ENCODE results near the gene PTMS. TPM values are rescaled to one million over a fixed set of nuclear protein-coding genes. Genes with fewer than 3 reads are reported as not detected.

Gene PTMS
- total and polyA plus RNA-seq, 2 of the 13 experiments (the other 11 are each of a cell fraction or from before 2014, with no cell fraction given), result 40.5 to 82.4 TPM

DNA sequence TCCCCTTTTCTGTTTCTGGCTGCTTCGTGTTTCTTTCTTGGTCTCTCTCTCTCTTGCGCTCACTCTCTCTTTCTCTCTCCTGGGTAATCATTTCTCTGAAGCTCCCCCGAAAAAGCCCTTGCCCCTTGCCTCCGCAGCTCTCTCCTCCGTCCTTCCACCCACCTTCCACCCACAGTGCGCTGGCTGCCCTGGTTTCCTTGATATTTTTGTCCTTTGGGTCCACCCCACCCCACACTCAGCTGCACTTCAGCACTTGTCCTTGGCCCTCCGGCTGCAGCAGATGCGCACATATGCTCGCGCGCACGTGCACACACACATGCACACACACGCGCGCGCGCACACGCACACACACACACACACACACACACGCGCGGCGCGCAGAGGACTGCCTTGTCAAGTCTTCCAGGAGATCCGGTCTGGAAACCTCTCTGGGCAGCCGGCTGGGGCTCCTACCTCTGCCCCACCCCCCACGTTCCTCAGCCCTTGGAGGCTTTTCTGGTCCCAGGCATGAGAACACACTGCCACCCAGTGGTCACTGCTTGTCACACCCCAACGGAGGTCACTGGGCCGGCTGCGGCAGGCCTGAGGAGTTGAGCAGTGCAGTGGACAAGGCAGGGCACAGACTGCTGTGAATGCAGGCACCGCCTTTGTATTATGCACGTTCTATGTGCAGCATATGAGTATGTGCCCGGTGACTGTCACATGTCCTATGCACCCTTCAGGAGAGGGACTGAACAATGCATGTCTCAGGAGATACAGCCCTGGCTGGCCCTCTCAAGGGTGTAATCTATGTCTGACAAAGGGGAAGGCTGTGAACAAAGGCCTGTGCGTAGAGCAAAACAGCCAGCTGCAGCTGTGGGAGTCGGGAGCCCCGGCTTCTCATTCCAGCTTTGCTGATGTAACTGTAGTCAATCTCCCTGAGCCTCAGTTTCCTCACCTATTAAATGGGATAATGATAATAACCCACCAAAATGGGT, 12.7 kb downstream of the PTMS start (continued):
- TF ChIP-seq ZSCAN9 (CRISPR knock-in tag; IDR thresholded peaks at IDR 0.05; ENCODE audit: borderline replicate concordance) (no peak), SAFB2 (CRISPR knock-in tag; IDR thresholded peaks at IDR 0.05; ENCODE audit: borderline replicate concordance, low read depth) (peak; percentile 38; the same call in 1 of the 2 replicates), POLR2AphosphoS5 (IDR thresholded peaks at IDR 0.05; ENCODE audit: low read depth, low read length) (peak; percentile 34; the same call in 1 of the 2 replicates), ZNF383 (CRISPR knock-in tag; IDR thresholded peaks at IDR 0.05; ENCODE audit: borderline replicate concordance) (no peak), MBD4 (IDR thresholded peaks at IDR 0.05; ENCODE audit: borderline replicate concordance, low read length) (no peak), SRY (CRISPR knock-in tag; IDR thresholded peaks at IDR 0.05) (0 out of 2 replicates have a peak, but pooled peaks have one; percentile 29), SRSF4 (IDR thresholded peaks at IDR 0.05; ENCODE audit: low read depth, low read length, poor library complexity, severe bottlenecking) (no peak), PAWR (CRISPR knock-in tag; IDR thresholded peaks at IDR 0.05; ENCODE audit: borderline replicate concordance) (no peak), ZNF232 (CRISPR knock-in tag; IDR thresholded peaks at IDR 0.05; ENCODE audit: borderline replicate concordance) (no peak), ZNF17 (CRISPR knock-in tag; IDR thresholded peaks at IDR 0.05) (no peak), ZNF138 (CRISPR knock-in tag; IDR thresholded peaks at IDR 0.05; ENCODE audit: low read depth) (no peak), ZNF441 (CRISPR knock-in tag; IDR thresholded peaks at IDR 0.05; ENCODE audit: borderline replicate concordance) (no peak; the same call in 1 of the 2 replicates), RFXAP (CRISPR knock-in tag; IDR thresholded peaks at IDR 0.05; ENCODE audit: borderline replicate concordance) (no peak), BHLHE40 (IDR thresholded peaks at IDR 0.05; ENCODE audit: low read length) (peak; percentile 68; the same call in 1 of the 2 replicates), ZNF382 (CRISPR knock-in tag; IDR thresholded peaks at IDR 0.05; ENCODE audit: borderline replicate concordance) (no peak), XRCC5 (optimal IDR thresholded peaks at IDR 0.05; ENCODE audit: low read length) (peak; percentile 87), STAG1 (CRISPR knock-in tag; IDR thresholded peaks at IDR 0.05) (peak; percentile 97), ZNF709 (CRISPR knock-in tag; IDR thresholded peaks at IDR 0.05) (peak; percentile 66; the same call in 1 of the 2 replicates), FOXC1 (CRISPR knock-in tag; IDR thresholded peaks at IDR 0.05; ENCODE audit: borderline replicate concordance) (peak; percentile 83; the same call in 1 of the 2 replicates), CHCHD3 (CRISPR knock-in tag; IDR thresholded peaks at IDR 0.05) (no peak; the same call in 1 of the 2 replicates), MED8 (CRISPR knock-in tag; IDR thresholded peaks at IDR 0.05; ENCODE audit: insufficient replicate concordance) (peak; percentile 55)
- TF ChIP-seq, protein P1, sequence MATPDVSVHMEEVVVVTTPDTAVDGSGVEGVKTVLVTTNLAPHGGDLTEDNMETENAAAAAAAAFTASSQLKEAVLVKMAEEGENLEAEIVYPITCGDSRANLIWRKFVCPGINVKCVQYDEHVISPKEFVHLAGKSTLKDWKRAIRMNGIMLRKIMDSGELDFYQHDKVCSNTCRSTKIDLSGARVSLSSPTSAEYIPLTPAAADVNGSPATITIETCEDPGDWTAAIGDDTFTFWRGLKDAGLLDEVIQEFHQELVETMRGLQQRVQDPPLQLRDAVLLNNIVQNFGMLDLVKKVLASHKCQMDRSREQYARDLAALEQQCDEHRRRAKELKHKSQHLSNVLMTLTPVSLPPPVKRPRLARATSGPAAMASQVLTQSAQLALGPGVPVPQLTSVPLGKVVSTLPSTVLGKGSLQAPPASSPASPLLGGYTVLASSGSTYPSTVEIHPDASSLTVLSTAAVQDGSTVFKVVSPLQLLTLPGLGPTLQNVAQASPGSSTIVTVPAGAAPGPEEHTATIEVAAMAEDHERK (CRISPR knock-in tag; IDR thresholded peaks at IDR 0.05; ENCODE audit: low read depth), result no peak
- TF ChIP-seq, protein P2, sequence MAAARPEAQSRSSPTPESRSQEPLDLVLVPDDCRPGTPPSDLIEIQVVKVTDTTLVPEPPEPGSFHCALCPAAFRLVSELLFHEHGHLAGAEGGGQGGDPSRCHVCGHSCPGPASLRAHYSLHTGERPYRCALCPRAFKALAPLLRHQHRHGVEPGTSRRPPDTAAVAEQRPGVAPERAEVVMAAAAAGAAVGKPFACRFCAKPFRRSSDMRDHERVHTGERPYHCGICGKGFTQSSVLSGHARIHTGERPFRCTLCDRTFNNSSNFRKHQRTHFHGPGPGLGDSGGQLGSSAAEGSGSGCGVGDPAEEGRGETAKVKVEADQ (CRISPR knock-in tag; IDR thresholded peaks at IDR 0.05; ENCODE audit: borderline replicate concordance), result peak; percentile 62; the same call in 1 of the 2 replicates
- TF ChIP-seq, protein P3, sequence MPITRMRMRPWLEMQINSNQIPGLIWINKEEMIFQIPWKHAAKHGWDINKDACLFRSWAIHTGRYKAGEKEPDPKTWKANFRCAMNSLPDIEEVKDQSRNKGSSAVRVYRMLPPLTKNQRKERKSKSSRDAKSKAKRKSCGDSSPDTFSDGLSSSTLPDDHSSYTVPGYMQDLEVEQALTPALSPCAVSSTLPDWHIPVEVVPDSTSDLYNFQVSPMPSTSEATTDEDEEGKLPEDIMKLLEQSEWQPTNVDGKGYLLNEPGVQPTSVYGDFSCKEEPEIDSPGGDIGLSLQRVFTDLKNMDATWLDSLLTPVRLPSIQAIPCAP (CRISPR knock-in tag; IDR thresholded peaks at IDR 0.05; ENCODE audit: low read depth), result no peak
- TF ChIP-seq, protein P4, sequence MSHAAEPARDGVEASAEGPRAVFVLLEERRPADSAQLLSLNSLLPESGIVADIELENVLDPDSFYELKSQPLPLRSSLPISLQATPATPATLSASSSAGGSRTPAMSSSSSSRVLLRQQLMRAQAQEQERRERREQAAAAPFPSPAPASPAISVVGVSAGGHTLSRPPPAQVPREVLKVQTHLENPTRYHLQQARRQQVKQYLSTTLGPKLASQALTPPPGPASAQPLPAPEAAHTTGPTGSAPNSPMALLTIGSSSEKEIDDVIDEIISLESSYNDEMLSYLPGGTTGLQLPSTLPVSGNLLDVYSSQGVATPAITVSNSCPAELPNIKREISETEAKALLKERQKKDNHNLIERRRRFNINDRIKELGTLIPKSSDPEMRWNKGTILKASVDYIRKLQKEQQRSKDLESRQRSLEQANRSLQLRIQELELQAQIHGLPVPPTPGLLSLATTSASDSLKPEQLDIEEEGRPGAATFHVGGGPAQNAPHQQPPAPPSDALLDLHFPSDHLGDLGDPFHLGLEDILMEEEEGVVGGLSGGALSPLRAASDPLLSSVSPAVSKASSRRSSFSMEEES (CRISPR knock-in tag; IDR thresholded peaks at IDR 0.05), result 0 out of 2 replicates have a peak, but pooled peaks have one; percentile 34

Measured in HepG2 (cell line).